ENCODE data around the gene SEPTIN1. TPM values are rescaled to one million over a fixed set of nuclear protein-coding genes. Genes with fewer than 3 reads are reported as not detected.

Gene SEPTIN1
- polyA plus RNA-seq, 1 of the 3 experiments (the other 2 are of a cell fraction), result 0.25 TPM

- TF ChIP-seq, protein P1, sequence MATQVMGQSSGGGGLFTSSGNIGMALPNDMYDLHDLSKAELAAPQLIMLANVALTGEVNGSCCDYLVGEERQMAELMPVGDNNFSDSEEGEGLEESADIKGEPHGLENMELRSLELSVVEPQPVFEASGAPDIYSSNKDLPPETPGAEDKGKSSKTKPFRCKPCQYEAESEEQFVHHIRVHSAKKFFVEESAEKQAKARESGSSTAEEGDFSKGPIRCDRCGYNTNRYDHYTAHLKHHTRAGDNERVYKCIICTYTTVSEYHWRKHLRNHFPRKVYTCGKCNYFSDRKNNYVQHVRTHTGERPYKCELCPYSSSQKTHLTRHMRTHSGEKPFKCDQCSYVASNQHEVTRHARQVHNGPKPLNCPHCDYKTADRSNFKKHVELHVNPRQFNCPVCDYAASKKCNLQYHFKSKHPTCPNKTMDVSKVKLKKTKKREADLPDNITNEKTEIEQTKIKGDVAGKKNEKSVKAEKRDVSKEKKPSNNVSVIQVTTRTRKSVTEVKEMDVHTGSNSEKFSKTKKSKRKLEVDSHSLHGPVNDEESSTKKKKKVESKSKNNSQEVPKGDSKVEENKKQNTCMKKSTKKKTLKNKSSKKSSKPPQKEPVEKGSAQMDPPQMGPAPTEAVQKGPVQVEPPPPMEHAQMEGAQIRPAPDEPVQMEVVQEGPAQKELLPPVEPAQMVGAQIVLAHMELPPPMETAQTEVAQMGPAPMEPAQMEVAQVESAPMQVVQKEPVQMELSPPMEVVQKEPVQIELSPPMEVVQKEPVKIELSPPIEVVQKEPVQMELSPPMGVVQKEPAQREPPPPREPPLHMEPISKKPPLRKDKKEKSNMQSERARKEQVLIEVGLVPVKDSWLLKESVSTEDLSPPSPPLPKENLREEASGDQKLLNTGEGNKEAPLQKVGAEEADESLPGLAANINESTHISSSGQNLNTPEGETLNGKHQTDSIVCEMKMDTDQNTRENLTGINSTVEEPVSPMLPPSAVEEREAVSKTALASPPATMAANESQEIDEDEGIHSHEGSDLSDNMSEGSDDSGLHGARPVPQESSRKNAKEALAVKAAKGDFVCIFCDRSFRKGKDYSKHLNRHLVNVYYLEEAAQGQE (IDR thresholded peaks at IDR 0.05; ENCODE audit: low read depth, low read length), result 0 out of 2 replicates have a peak, but pooled peaks have one; percentile 9
- peak; percentile 86 for TF ChIP-seq POLR2AphosphoS5 (IDR thresholded peaks at IDR 0.05; ENCODE audit: low read depth, low read length)
Observed at GRCh38 chr16:30407102-30407803, 24.9 kb upstream of the SEPTIN1 start, which contains the start of gene ZNF771 (continued).

DNA sequence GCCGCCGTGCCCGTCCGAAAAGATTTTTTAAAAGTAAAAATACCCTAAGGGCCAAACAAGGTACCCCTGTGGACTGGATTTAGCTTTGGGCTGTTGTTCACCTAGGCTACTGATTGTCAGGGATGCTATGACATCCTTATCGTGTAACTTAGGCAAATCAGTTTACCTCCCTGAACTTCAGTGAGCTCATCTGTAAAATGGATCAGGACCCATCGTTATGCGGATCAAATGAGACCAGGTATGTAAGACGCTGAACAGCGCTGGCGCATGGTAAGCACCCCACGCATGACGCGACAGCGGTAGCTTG, 24.4 kb upstream of the SEPTIN1 start:
- CTCF ChIA-PET, result interaction anchor here (1.6 to 3.7 kb wide), 4 partner anchors 11 to 53 kb away, joined by 5 to 30 read pairs (median 18); partner anchors contain the start of genes CD2BP2 and ZNF48
- H3K9ac ChIP-seq, result peak overlapping the region; percentile 93
- no peaks in the 10 kb centered on the region for H3K9me3 ChIP-seq
- peak overlapping the region; percentile 68 for H2AFZ ChIP-seq (ENCODE audit: low read depth)
- WGBS (ENCODE audit: low lambda C conversion rate), result 58% methylated on average over 14 of the region's 14 CpGs
- peaks cover 6 to 15% of the 10 kb centered on the region in 2 experiments; a peak in 2 of 4 replicates for H3K4me1 ChIP-seq (ENCODE audit: control insufficient read depth in 1 of 2, insufficient read depth in 2 of 2, low read depth in 1 of 2, low read length in 1 of 2)
- H3K9me2 ChIP-seq, result no peaks in the 10 kb centered on the region
- peak overlapping the region; percentile 97 for H3K4me2 ChIP-seq
- POLR2A ChIA-PET, result interaction anchor here (1.2 to 2.5 kb wide), 6 partner anchors 8 to 52 kb away, joined by 4 to 17 read pairs (median 8); partner anchors contain the start of genes CD2BP2, TBC1D10B and ZNF48
- H3F3A ChIP-seq (replicated peaks; ENCODE audit: insufficient read depth), result peaks cover 17% of the 10 kb centered on the region
- peak overlapping the region; percentile 69 to 99 for H3K4me3 ChIP-seq (ENCODE audit: low read depth in 2 of 2, low read length in 1 of 2)
- no peaks in the 10 kb centered on the region for H4K20me1 ChIP-seq (ENCODE audit: insufficient read depth)
- peaks cover 25% of the 10 kb centered on the region for H3K79me2 ChIP-seq (ENCODE audit: insufficient read depth)
- peak overlapping the region; percentile 67 to 73 for H3K27ac ChIP-seq (ENCODE audit: low read depth in 2 of 2, low read length in 1 of 2)
- DNase-seq, result no peak
- no peaks in the 10 kb centered on the region for H3K27me3 ChIP-seq (ENCODE audit: insufficient read depth)
- peaks cover 2 to 4% of the 10 kb centered on the region in 2 experiments for H3K36me3 ChIP-seq (replicated peaks in 1 of 2; ENCODE audit: control insufficient read depth in 1 of 2, insufficient read depth in 2 of 2, low read length in 1 of 2)
- peak; percentile 52 for TF ChIP-seq GATA2 (CRISPR knock-in tag; IDR thresholded peaks at IDR 0.05)
- no peak for TF ChIP-seq GABPA (IDR thresholded peaks at IDR 0.05; ENCODE audit: low read depth)

- 84% methylated on average over 8 of the region's 8 CpGs for WGBS (ENCODE audit: low lambda C conversion rate)
- Histone ChIP-seq H3K9me3 (no peaks in the 10 kb centered on the region), H3K27ac (ENCODE audit: low read depth in 2 of 2, low read length in 1 of 2) (no peak overlapping the region), H3K4me2 (no peak overlapping the region), H3K9me2 (no peaks in the 10 kb centered on the region), H4K20me1 (ENCODE audit: insufficient read depth) (no peaks in the 10 kb centered on the region), H3K4me3 (ENCODE audit: low read depth in 2 of 2, low read length in 1 of 2) (no peak overlapping the region), H3K9ac (no peak overlapping the region), H3K79me2 (ENCODE audit: insufficient read depth) (peaks cover 12% of the 10 kb centered on the region; the same call in 1 of the 2 replicates), H2AFZ (ENCODE audit: low read depth) (no peak overlapping the region), H3K4me1 (ENCODE audit: control insufficient read depth in 1 of 2, insufficient read depth in 2 of 2, low read depth in 1 of 2, low read length in 1 of 2) (peaks cover 7 to 12% of the 10 kb centered on the region in 2 experiments; a peak in 1 of 4 replicates), H3K36me3 (replicated peaks in 1 of 2; ENCODE audit: control insufficient read depth in 1 of 2, insufficient read depth in 2 of 2, low read length in 1 of 2) (peaks cover 5 to 18% of the 10 kb centered on the region in 2 experiments), H3F3A (replicated peaks; ENCODE audit: insufficient read depth) (peaks cover 29% of the 10 kb centered on the region), H3K27me3 (ENCODE audit: insufficient read depth) (no peaks in the 10 kb centered on the region)
- POLR2A ChIA-PET, result interaction anchor here (0.6 kb wide), 1 partner anchor 43 kb away, joined by 3 read pairs; no protein-coding TSS in a partner anchor
- CTCF ChIA-PET, result interaction anchor here (1.2 kb wide), 1 partner anchor 25 kb away, joined by 3 read pairs; no protein-coding TSS in a partner anchor
- no peak for DNase-seq
- TF ChIP-seq GATA2 (CRISPR knock-in tag; IDR thresholded peaks at IDR 0.05), result no peak
- TF ChIP-seq NRF1 (IDR thresholded peaks at IDR 0.05; ENCODE audit: low read depth, low read length), result no peak
- no peak for TF ChIP-seq PBX3 (IDR thresholded peaks at IDR 0.05)
- TF ChIP-seq FOXM1 (IDR thresholded peaks at IDR 0.05; ENCODE audit: low read depth), result no peak
- no peak for TF ChIP-seq MAX (IDR thresholded peaks at IDR 0.05; ENCODE audit: low read depth)
- TF ChIP-seq EP300 (IDR thresholded peaks at IDR 0.05; ENCODE audit: borderline replicate concordance in 1 of 2, low read depth in 1 of 2, low read length in 1 of 2), result no peak
- TF ChIP-seq, protein P2, sequence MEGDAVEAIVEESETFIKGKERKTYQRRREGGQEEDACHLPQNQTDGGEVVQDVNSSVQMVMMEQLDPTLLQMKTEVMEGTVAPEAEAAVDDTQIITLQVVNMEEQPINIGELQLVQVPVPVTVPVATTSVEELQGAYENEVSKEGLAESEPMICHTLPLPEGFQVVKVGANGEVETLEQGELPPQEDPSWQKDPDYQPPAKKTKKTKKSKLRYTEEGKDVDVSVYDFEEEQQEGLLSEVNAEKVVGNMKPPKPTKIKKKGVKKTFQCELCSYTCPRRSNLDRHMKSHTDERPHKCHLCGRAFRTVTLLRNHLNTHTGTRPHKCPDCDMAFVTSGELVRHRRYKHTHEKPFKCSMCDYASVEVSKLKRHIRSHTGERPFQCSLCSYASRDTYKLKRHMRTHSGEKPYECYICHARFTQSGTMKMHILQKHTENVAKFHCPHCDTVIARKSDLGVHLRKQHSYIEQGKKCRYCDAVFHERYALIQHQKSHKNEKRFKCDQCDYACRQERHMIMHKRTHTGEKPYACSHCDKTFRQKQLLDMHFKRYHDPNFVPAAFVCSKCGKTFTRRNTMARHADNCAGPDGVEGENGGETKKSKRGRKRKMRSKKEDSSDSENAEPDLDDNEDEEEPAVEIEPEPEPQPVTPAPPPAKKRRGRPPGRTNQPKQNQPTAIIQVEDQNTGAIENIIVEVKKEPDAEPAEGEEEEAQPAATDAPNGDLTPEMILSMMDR (IDR thresholded peaks at IDR 0.05), result no peak
- TF ChIP-seq RXRA (IDR thresholded peaks at IDR 0.05; ENCODE audit: borderline replicate concordance, low read depth), result no peak
- TF ChIP-seq, protein P3, sequence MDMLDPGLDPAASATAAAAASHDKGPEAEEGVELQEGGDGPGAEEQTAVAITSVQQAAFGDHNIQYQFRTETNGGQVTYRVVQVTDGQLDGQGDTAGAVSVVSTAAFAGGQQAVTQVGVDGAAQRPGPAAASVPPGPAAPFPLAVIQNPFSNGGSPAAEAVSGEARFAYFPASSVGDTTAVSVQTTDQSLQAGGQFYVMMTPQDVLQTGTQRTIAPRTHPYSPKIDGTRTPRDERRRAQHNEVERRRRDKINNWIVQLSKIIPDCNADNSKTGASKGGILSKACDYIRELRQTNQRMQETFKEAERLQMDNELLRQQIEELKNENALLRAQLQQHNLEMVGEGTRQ (IDR thresholded peaks at IDR 0.05; ENCODE audit: borderline replicate concordance, low read depth, low read length), result no peak
- no peak for TF ChIP-seq RAD21 (IDR thresholded peaks at IDR 0.05; ENCODE audit: low read length)
- no peak for TF ChIP-seq POLR2AphosphoS5 (IDR thresholded peaks at IDR 0.05; ENCODE audit: low read depth, low read length)
- no peak for TF ChIP-seq RCOR1 (IDR thresholded peaks at IDR 0.05; ENCODE audit: low read length)
- no peak for TF ChIP-seq FOXJ3 (CRISPR knock-in tag; IDR thresholded peaks at IDR 0.05)
Observed at GRCh38 chr16:30401768-30402425, 19.5 kb upstream of the SEPTIN1 start.

Measured in SK-N-SH (cell line).